CD4-positive, alpha-beta T cell treated with Interleukin-15 for 1 hour (primary cell): ENCODE measurements around the gene LRRC46.

Source experiments
- DNase-seq: peaks from one replicate; pipeline ENCODE4 v3.0.0-alpha.2; 2020

The LRRC46 gene

GRCh38 chr17:47831003-47831933 is at the start of gene LRRC46, which contains the start of gene MRPL10:
Gene LRRC46, plus strand, starts transcription at chr17:47831670. Its CDS starts 320 bp downstream, at chr17:47831990.
Gene MRPL10, minus strand, starts transcription at chr17:47831541. Its CDS starts 30 bp downstream, at chr17:47831511.
- peak; percentile 92 for DNase-seq

GRCh38 chr17:47785538-47786123 is 45.8 kb upstream of the LRRC46 start:
- DNase-seq = no peak

GRCh38 chr17:47789611-47790561 is 41.6 kb upstream of the LRRC46 start:
- peak; percentile 38 for DNase-seq

- DNase-seq = no peak
These were observed 40.4 kb upstream of the LRRC46 start for GRCh38 chr17:47791025-47791424.

- DNase-seq = no peak
These were observed 39.0 kb upstream of the LRRC46 start for GRCh38 chr17:47792457-47792856.

GRCh38 chr17:47792979-47793378 is 38.5 kb upstream of the LRRC46 start:
- no peak for DNase-seq

- no peak for DNase-seq
These were observed 33.7 kb upstream of the LRRC46 start for GRCh38 chr17:47797797-47798196.

- DNase-seq = no peak
These were observed 30.8 kb upstream of the LRRC46 start for GRCh38 chr17:47800686-47801085.

- DNase-seq = no peak
These were observed 30.2 kb upstream of the LRRC46 start for GRCh38 chr17:47801176-47801765.

GRCh38 chr17:47801906-47802305 is 29.6 kb upstream of the LRRC46 start:
- DNase-seq = no peak

- peak; percentile 58 for DNase-seq
These were observed 29.0 kb upstream of the LRRC46 start for GRCh38 chr17:47802341-47803022.

- no peak for DNase-seq
These were observed 28.3 kb upstream of the LRRC46 start for GRCh38 chr17:47803201-47803600.

GRCh38 chr17:47803751-47804150 is 27.7 kb upstream of the LRRC46 start:
- no peak for DNase-seq

GRCh38 chr17:47804461-47804860 is 27.0 kb upstream of the LRRC46 start:
- DNase-seq = no peak

GRCh38 chr17:47806026-47806912 is 25.2 kb upstream of the LRRC46 start:
- DNase-seq = no peak

GRCh38 chr17:47806913-47807255 is 24.6 kb upstream of the LRRC46 start:
- DNase-seq = no peak

- DNase-seq = no peak
These were observed 24.0 kb upstream of the LRRC46 start for GRCh38 chr17:47807421-47807820.

- no peak for DNase-seq
These were observed 23.2 kb upstream of the LRRC46 start for GRCh38 chr17:47808036-47808829.

GRCh38 chr17:47808830-47809480 is 22.5 kb upstream of the LRRC46 start:
- DNase-seq = no peak
